Measurements from ENCODE around the gene PBX2.

Gene PBX2

GRCh38 chr6:32149932-32150870 lies 39.8 kb downstream of the PBX2 start:
- Histone ChIP-seq H3F3A (ENCODE audit: control insufficient read depth, insufficient read depth) (peaks cover 10% of the 10 kb centered on the region), H3K27me3 (ENCODE audit: control insufficient read depth, low read length) (peaks cover 12% of the 10 kb centered on the region), H3K4me1 (ENCODE audit: control insufficient read depth, low read length) (peaks cover 26% of the 10 kb centered on the region), H3K4me2 (ENCODE audit: low read length) (no peak overlapping the region), H3K4me3 (ENCODE audit: low read length) (no peak overlapping the region), H4K20me1 (ENCODE audit: control insufficient read depth, insufficient read depth, low read depth, low read length) (no peaks in the 10 kb centered on the region), H3K36me3 (ENCODE audit: control insufficient read depth, low read length) (no peaks in the 10 kb centered on the region), H3K9me3 (ENCODE audit: control insufficient read depth, insufficient read depth, low read length) (no peaks in the 10 kb centered on the region), H3K9me2 (replicated peaks; ENCODE audit: control insufficient read depth, low read length) (no peaks in the 10 kb centered on the region), H3K79me2 (ENCODE audit: control insufficient read depth, low read length) (peaks cover 7% of the 10 kb centered on the region), H3K27ac (ENCODE audit: low read depth, low read length) (no peak overlapping the region)
- no peak for TF ChIP-seq CTCF (IDR thresholded peaks at IDR 0.05; ENCODE audit: low read depth, low read length, poor library complexity, severe bottlenecking)
- no peak for TF ChIP-seq EZH2phosphoT487 (IDR thresholded peaks at IDR 0.05; ENCODE audit: borderline replicate concordance, low read length)

DNA sequence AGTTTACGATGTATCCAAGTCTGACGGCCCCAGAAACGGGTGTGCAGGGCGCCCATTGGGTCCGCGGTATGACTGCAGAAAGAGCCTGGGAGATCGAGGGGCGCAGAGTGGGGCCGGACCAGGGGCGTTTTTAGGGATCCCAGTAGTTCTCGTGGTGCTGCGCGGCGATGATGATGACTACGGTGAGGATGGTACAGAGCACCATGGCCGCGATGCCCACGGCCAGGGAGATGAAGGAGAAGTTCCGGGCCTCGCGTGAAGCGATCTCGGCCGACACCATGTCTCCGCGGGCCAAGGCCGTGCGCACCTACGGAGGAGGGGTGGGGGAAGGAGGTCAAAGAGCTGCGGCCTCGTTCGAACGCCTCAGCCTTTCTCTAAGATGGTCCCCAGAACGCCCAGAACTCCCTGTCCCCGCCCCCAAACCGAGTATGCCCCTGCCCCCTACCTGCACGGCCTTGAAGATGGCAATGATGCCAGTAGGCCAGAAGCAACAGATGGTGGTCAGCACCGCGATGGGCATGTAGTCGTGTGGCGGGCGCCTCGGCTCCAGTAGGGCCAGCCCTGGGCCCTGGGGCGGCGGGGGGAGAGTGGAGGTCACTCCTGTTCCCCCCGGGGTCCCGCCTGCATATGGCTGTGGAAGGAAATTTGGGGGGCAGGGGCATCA lies 40.8 kb downstream of the PBX2 start:
- Histone ChIP-seq H3K4me3 (ENCODE audit: low read length) (no peak overlapping the region), H3K4me2 (ENCODE audit: low read length) (no peak overlapping the region)
- TF ChIP-seq EZH2phosphoT487 (IDR thresholded peaks at IDR 0.05; ENCODE audit: borderline replicate concordance, low read length) (no peak), CTCF (IDR thresholded peaks at IDR 0.05; ENCODE audit: low read depth, low read length, poor library complexity, severe bottlenecking) (no peak)

GRCh38 chr6:32148289-32149091 lies 41.5 kb downstream of the PBX2 start:
- H3K9me2 ChIP-seq (replicated peaks; ENCODE audit: control insufficient read depth, low read length): no peaks in the 10 kb centered on the region
- no peak overlapping the region for H3K4me3 ChIP-seq (ENCODE audit: low read length)
- no peaks in the 10 kb centered on the region for H3K36me3 ChIP-seq (ENCODE audit: control insufficient read depth, low read length)
- H3K4me1 ChIP-seq (ENCODE audit: control insufficient read depth, low read length): peaks cover 19% of the 10 kb centered on the region
- H3K4me2 ChIP-seq (ENCODE audit: low read length): no peak overlapping the region
- peaks cover 10% of the 10 kb centered on the region for H3F3A ChIP-seq (ENCODE audit: control insufficient read depth, insufficient read depth)
- H4K20me1 ChIP-seq (ENCODE audit: control insufficient read depth, insufficient read depth, low read depth, low read length): no peaks in the 10 kb centered on the region
- TF ChIP-seq CTCF (IDR thresholded peaks at IDR 0.05; ENCODE audit: low read depth, low read length, poor library complexity, severe bottlenecking) (no peak), EZH2phosphoT487 (IDR thresholded peaks at IDR 0.05; ENCODE audit: borderline replicate concordance, low read length) (no peak)
- H3K79me2 ChIP-seq (ENCODE audit: control insufficient read depth, low read length): no peaks in the 10 kb centered on the region
- H3K9me3 ChIP-seq (ENCODE audit: control insufficient read depth, insufficient read depth, low read length): no peaks in the 10 kb centered on the region
- H3K27me3 ChIP-seq (ENCODE audit: control insufficient read depth, low read length): peaks cover 12% of the 10 kb centered on the region
- no peak overlapping the region for H3K27ac ChIP-seq (ENCODE audit: low read depth, low read length)

More for the DNA sequence above, 40.8 kb downstream of the PBX2 start:
- Histone ChIP-seq H3K79me2 (ENCODE audit: control insufficient read depth, low read length) (no peaks in the 10 kb centered on the region), H3F3A (ENCODE audit: control insufficient read depth, insufficient read depth) (peaks cover 10% of the 10 kb centered on the region), H4K20me1 (ENCODE audit: control insufficient read depth, insufficient read depth, low read depth, low read length) (no peaks in the 10 kb centered on the region), H3K27me3 (ENCODE audit: control insufficient read depth, low read length) (peaks cover 12% of the 10 kb centered on the region), H3K4me1 (ENCODE audit: control insufficient read depth, low read length) (peaks cover 22% of the 10 kb centered on the region), H3K27ac (ENCODE audit: low read depth, low read length) (no peak overlapping the region), H3K9me2 (replicated peaks; ENCODE audit: control insufficient read depth, low read length) (no peaks in the 10 kb centered on the region), H3K9me3 (ENCODE audit: control insufficient read depth, insufficient read depth, low read length) (no peaks in the 10 kb centered on the region), H3K36me3 (ENCODE audit: control insufficient read depth, low read length) (no peaks in the 10 kb centered on the region)

Measured in DOHH2 (cell line).